ENCODE data around the gene CHRM5. TPM values are rescaled to one million over a fixed set of nuclear protein-coding genes. Genes with fewer than 3 reads are reported as not detected.

Gene CHRM5
- total RNA-seq, 6 donors from 2014 or later = 0.11 to 0.15 TPM; not detected in 4

- H3K9me3 ChIP-seq = no peaks in the 10 kb centered on the region
- DNase-seq (no peak), ATAC-seq (ENCODE audit: low FRiP score in 2 of 2) (no peak)
- no peaks in the 10 kb centered on the region for H3K36me3 ChIP-seq
- no peak overlapping the region for H3K27ac ChIP-seq
- H3K4me3 ChIP-seq = no peak overlapping the region
- no peaks in the 10 kb centered on the region for H3K27me3 ChIP-seq
- WGBS, 2 donors = 86 to 89% methylated on average over 10 of the region's 10 CpGs
- TF ChIP-seq EP300 (IDR thresholded peaks at IDR 0.05) (no peak), CTCF (IDR thresholded peaks at IDR 0.05) (no peak), POLR2A (IDR thresholded peaks at IDR 0.05) (no peak), POLR2AphosphoS5 (IDR thresholded peaks at IDR 0.05) (no peak)
- H3K4me1 ChIP-seq = no peaks in the 10 kb centered on the region
These were observed 63.9 kb downstream of the CHRM5 start for GRCh38 chr15:34031987-34032760.

- Histone ChIP-seq H3K4me3 (peak overlapping the region; percentile 71 to 92 (median 90)), H3K4me1 (peaks cover 12 to 20% (median 13%) of the 10 kb centered on the region in 4 donors), H3K9me3 (no peaks in the 10 kb centered on the region), H3K36me3 (no peaks in the 10 kb centered on the region), H3K27me3 (no peaks in the 10 kb centered on the region), H3K27ac (peak overlapping the region; percentile 84 to 97 (median 90))
- ATAC-seq (ENCODE audit: low FRiP score in 2 of 2) (peak; percentile 90 to 96), DNase-seq (peak; percentile 76 to 96)
- no peak for TF ChIP-seq EP300 (IDR thresholded peaks at IDR 0.05)
- peak in 1 of 2 donors; percentile 45 for TF ChIP-seq POLR2AphosphoS5 (IDR thresholded peaks at IDR 0.05)
- peak in 3 of 4 donors; percentile 40 to 67 (median 57) for TF ChIP-seq POLR2A (IDR thresholded peaks at IDR 0.05)
- peak in 1 of 6 experiments; percentile 8 for TF ChIP-seq CTCF (IDR thresholded peaks at IDR 0.05)
- 1 to 2% methylated on average over 8 to 39 of the region's 70 CpGs for WGBS, 2 donors
These were observed 70.0 kb downstream of the CHRM5 start for GRCh38 chr15:34038023-34038870.

- WGBS, 2 donors = 1 to 4% methylated on average over 17 to 19 of the region's 82 CpGs
- Histone ChIP-seq H3K27ac (peak within 1 kb of the TSS; percentile 84 to 97 (median 90)), H3K9me3 (no peaks in the 10 kb centered on the region), H3K27me3 (no peaks in the 10 kb centered on the region), H3K36me3 (no peaks in the 10 kb centered on the region), H3K4me1 (peaks cover 12 to 20% (median 13%) of the 10 kb centered on the region in 4 donors), H3K4me3 (peak within 1 kb of the TSS; percentile 71 to 92 (median 90))
- peak; percentile 35 to 93 for DNase-seq
- ATAC-seq (ENCODE audit: low FRiP score in 2 of 2) = peak; percentile 48 to 83
- TF ChIP-seq CTCF (IDR thresholded peaks at IDR 0.05) = peak in 2 of 6 experiments; percentile 31 to 36
- TF ChIP-seq POLR2AphosphoS5 (IDR thresholded peaks at IDR 0.05) = no peak
- no peak for TF ChIP-seq POLR2A (IDR thresholded peaks at IDR 0.05)
- TF ChIP-seq EP300 (IDR thresholded peaks at IDR 0.05) = no peak
These were observed 70.8 kb downstream of the CHRM5 start, which contains the start of gene AVEN for GRCh38 chr15:34038871-34039789. AVEN (minus strand) TSS chr15:34039204; CDS start chr15:34039046, 158 bp downstream.

DNA sequence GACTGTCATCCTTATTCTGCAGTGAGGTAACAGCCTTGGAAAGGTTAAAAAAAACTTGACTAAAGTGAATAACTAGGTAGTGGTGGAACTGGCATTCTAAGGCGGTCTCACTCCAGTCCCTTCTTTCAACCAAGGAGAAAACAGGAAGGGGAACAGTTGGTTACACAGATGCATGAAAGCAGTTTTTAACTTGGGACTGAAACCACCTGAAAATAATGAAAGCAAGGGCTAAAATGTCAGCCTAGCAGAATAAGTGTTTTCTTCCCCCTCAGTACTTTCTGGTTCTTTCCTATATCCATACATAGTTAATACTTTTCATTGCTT is 71.5 kb downstream of the CHRM5 start:
- Histone ChIP-seq H3K27ac (peak overlapping the region in 2 of 4 donors; percentile 87 to 97), H3K4me1 (peaks cover 12 to 20% (median 13%) of the 10 kb centered on the region in 4 donors), H3K9me3 (no peaks in the 10 kb centered on the region), H3K4me3 (peak overlapping the region in 2 of 4 donors; percentile 91 to 92), H3K36me3 (no peaks in the 10 kb centered on the region), H3K27me3 (no peaks in the 10 kb centered on the region)
- 30 to 67% methylated on average over 1 of the region's 1 CpG for WGBS, 2 donors
- TF ChIP-seq EP300 (IDR thresholded peaks at IDR 0.05) (no peak), CTCF (IDR thresholded peaks at IDR 0.05) (no peak), POLR2AphosphoS5 (IDR thresholded peaks at IDR 0.05) (no peak), POLR2A (IDR thresholded peaks at IDR 0.05) (no peak)
- ATAC-seq (ENCODE audit: low FRiP score in 2 of 2) (no peak), DNase-seq (no peak)
